K562 (cell line): ENCODE measurements around the gene TXNDC8. TPM values are rescaled to one million over a fixed set of nuclear protein-coding genes. Genes with fewer than 3 reads are reported as not detected.

ENCODE experiments used
- BACH1 ChIP-seq: fragments of 200-800 bp; sonication (Bioruptor generic); IDR thresholded peaks from 2 replicates; pipeline ENCODE4 v1.6.1; 2016; ENCODE audit warnings: missing genetic modification characterization, missing compliant biosample characterization
- ESRRB ChIP-seq: fragments of 250-450 bp; sonication (Bioruptor Pico); IDR thresholded peaks from 2 replicates; pipeline ENCODE4 v1.5.0; 2020; ENCODE audit warnings: mild to moderate bottlenecking, moderate library complexity, borderline replicate concordance
- TFE3 ChIP-seq: fragments of 450-650 bp; formaldehyde crosslinking; IDR thresholded peaks from 2 replicates; pipeline ENCODE4 v1.4.0; 2020; ENCODE audit warnings: mild to moderate bottlenecking, mixed read lengths
- TRIM25 ChIP-seq: fragments of 450-650 bp; IDR thresholded peaks from 2 replicates; pipeline ENCODE4 v1.7.0; 2016; ENCODE audit warnings: borderline replicate concordance
- YBX1 ChIP-seq: fragments of 450-650 bp; IDR thresholded peaks from 2 replicates; pipeline ENCODE4 v1.7.1; 2016; ENCODE audit warnings: mild to moderate bottlenecking
- ZBTB49 ChIP-seq: sonication (generic); formaldehyde crosslinking; IDR thresholded peaks from 2 replicates; pipeline ENCODE4 v1.8.0; 2022; ENCODE audit warnings: missing genetic modification reagents, mild to moderate bottlenecking, borderline replicate concordance
- ZNF12 ChIP-seq: sonication (generic); formaldehyde crosslinking; IDR thresholded peaks from 2 replicates; pipeline ENCODE4 v1.4.0; 2020; ENCODE audit warnings: mild to moderate bottlenecking, missing genetic modification reagents
- ZNF282 ChIP-seq: sonication (generic); formaldehyde crosslinking; IDR thresholded peaks from 2 replicates; pipeline ENCODE4 v1.8.1; 2023; ENCODE audit warnings: missing genetic modification reagents
- ZNF407 ChIP-seq: fragments of 450-650 bp; IDR thresholded peaks from 2 replicates; pipeline ENCODE4 v1.6.1; 2016; ENCODE audit warnings: low read depth
- polyA plus RNA-seq, 8 experiments: library from polyadenylated mRNA; depleted of rRNA in 4 of 8; stranded (reverse) in 5 of 8; unstranded in 3 of 8; fragments of >200 nt; fragmentation: Nextera tagmentation in 2 of 8; fragmentation: Illumina TruSeq in 1 of 8; extraction: Ambion mirVana in 2 of 8; extraction: Trizol in 1 of 8; gene quantifications; 2 replicates each; pipeline versions ENCODE4 v1.2.1 to v1.2.3, GENCODE V29; 2011 to 2014; ENCODE audit warnings: inconsistent platforms in 1 of 8, missing spikeins in 1 of 8
- total RNA-seq, 7 experiments: library from RNA; depleted of rRNA in 6 of 7; stranded (reverse); fragments of >200 nt in 6 of 7; fragmentation: Illumina TruSeq in 2 of 7; extraction: Trizol in 2 of 7; gene quantifications; 2 replicates each; pipeline versions ENCODE4 v1.2.1 to v1.2.3, GENCODE V29; 2011 to 2021; ENCODE audit warnings: low replicate concordance in 1 of 7
- TF ChIP-seq, protein P1 (sequence below), 2 experiments: fragments of 250-450 bp in 1 of 2; fragments of 450-650 bp in 1 of 2; sonication (Bioruptor Pico) in 1 of 2; IDR thresholded peaks; 2 replicates each; pipeline versions ENCODE4 v1.6.1 to v1.8.0; 2016 to 2021; ENCODE audit warnings: mild to moderate bottlenecking in 2 of 2, moderate library complexity in 2 of 2, missing compliant biosample characterization in 1 of 2, missing genetic modification characterization in 1 of 2

TXNDC8 gene
- total and polyA plus RNA-seq, 9 of the 15 experiments (the other 6 are each of a cell fraction or from before 2014, with no cell fraction given): not detected

DNA sequence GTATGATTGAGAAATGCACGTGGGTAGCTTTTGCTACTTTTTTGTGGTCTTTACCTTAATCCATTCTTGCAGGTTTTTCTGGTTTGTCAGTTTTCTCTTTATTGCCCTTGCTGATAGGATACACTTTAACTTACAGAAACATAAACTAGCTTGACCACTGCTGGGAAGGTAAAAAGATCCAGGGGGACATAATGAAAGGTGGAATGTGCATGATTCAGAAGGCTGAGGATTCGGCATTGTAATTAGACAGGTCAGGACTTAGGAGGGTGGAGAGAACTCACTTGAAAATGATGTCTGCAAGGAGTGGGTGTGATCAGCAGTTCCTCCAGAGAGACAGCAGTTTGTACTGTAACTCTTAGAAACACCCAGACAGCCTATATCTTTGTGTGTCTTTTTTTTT, 19.8 kb upstream of the TXNDC8 start (continued):
- TF ChIP-seq ZNF282 (CRISPR knock-in tag): no peak
- no peak for TF ChIP-seq TRIM25
- TF ChIP-seq ZNF12: no peak
- TF ChIP-seq, protein P1, sequence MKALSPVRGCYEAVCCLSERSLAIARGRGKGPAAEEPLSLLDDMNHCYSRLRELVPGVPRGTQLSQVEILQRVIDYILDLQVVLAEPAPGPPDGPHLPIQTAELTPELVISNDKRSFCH (CRISPR knock-in tag; IDR thresholded peaks at IDR 0.05): no peak
- TF ChIP-seq, protein P1 (tag; IDR thresholded peaks at IDR 0.05): no peak
- TF ChIP-seq ZBTB49 (CRISPR knock-in tag): no peak
- TF ChIP-seq TFE3: no peak
- no peak for TF ChIP-seq BACH1 (tag)
- no peak for TF ChIP-seq ESRRB (CRISPR knock-in tag)
- no peak for TF ChIP-seq YBX1
- TF ChIP-seq ZNF407: no peak
